IPS-18a (cell line): ENCODE results near the gene TMEM256.

ENCODE experiments used
- H3K27ac ChIP-seq: one replicate; pipeline ENCODE4 v1.5.1; 2013; ENCODE audit warnings: low read length
- H3K27me3 ChIP-seq: one replicate; pipeline ENCODE4 v1.6.1; 2013; ENCODE audit warnings: mild to moderate bottlenecking, low read length; ENCODE audit not compliant: control insufficient read depth, insufficient read depth
- H3K36me3 ChIP-seq: one replicate; pipeline ENCODE4 v1.6.1; 2013; ENCODE audit warnings: low read depth, low read length; ENCODE audit not compliant: control insufficient read depth
- H3K4me1 ChIP-seq: one replicate; pipeline ENCODE4 v1.6.1; 2013; ENCODE audit warnings: low read depth, low read length; ENCODE audit not compliant: control insufficient read depth
- H3K4me3 ChIP-seq: one replicate; pipeline ENCODE4 v1.5.1; 2013; ENCODE audit warnings: low read length
- H3K9ac ChIP-seq: one replicate; pipeline ENCODE4 v1.6.1; 2013; ENCODE audit warnings: mild to moderate bottlenecking, low read length, moderate library complexity
- H3K9me3 ChIP-seq: one replicate; pipeline ENCODE4 v1.6.1; 2013; ENCODE audit warnings: low read depth, low read length; ENCODE audit not compliant: control insufficient read depth

The TMEM256 gene

DNA sequence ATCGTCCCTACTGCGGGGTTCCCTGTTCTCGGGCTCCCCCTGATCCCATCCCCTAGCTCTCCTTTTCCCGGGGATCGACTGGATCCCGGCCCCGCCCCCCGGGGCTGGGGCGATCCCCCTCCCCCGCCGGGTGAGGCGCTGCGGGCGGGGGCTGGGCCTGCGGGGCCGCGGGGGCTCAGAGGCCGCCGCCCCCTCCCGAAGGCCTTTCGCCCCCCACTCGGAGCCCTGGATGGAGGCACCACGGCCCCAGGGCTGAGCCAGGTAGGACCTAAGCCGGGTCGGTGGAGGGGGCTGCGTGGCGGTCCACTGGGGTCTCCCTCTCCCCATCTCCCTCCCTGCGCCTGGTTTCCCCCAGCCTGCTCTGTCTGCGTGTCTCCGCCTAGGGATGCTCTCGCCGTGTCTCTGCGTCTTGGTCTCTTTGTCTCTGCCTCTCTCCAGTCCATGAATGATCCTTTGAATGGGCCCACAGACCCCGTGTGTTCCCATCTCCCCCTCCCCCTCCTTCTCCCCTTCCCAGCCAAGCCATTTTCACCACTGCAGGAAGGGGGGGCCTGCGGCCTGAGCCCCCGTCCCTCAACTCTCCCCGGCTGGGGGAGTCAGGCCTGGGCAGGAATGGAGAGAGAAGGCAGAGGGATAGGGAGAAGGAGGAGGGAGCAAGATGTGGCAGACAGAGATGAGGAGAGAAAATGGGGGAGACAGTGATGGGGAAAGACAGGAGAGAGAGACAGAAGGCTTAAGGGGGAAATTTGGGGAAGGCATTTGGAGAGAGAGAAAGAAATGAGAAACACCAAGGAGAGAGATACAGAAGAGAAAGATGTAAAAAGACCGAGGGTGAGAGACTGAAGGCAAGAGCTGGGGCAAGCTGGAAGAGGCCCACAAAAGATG is 1.7 kb upstream of the TMEM256 start:
- Histone ChIP-seq H3K9ac (peak overlapping the region; percentile 47), H3K36me3 (peaks cover 19% of the 10 kb centered on the region), H3K9me3 (no peaks in the 10 kb centered on the region), H3K27ac (no peak overlapping the region), H3K4me3 (peak overlapping the region; percentile 87), H3K27me3 (no peaks in the 10 kb centered on the region), H3K4me1 (peaks cover 23% of the 10 kb centered on the region)

DNA sequence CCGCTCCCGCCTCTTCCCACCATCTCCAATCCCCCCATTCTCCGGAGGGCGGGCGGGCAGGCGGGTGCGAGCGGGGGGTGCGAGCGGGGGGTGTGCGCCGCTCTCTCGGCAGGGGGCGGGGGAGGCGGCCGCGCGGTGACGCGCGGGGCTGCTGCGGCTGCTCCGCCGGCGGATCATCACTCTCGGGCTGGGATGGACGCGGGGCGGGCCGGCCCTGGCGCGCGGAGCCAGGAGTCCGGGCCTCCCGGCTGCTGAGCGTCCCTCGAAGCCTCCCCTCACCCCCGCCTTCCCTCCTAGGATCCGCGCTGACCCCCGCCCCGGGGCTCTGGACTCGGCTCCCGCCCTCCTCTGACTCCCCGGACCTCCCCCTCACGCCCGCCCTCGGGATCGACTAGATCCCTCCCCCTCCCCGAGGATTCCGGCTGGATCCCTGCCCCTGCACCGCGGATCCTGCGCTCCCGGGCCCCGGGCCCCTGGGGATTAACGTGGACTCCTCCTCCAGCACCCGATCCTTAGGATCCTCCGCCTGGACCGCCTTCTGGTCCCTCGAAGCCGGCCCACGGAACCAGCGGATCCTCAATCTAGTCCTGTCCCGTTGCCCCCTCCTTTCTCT is 946 bp upstream of the TMEM256 start:
- H3K9ac ChIP-seq = peak overlapping the region; percentile 47

DNA sequence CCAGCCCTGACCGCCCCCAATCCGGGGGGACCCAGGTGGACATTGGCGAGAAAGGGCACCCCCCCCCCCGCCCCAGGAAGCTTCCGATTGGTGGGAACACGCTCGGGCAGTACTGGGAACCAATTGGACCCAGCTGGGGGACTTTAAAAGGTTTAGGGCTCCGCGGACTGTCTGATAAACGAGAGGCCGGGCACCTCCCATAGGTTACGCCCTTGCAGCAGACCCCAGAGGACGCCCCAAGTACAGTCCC is 245 bp downstream of the TMEM256 start:
- Histone ChIP-seq H3K9me3 (no peaks in the 10 kb centered on the region), H3K36me3 (no peaks in the 10 kb centered on the region), H3K4me1 (peaks cover 23% of the 10 kb centered on the region), H3K9ac (peak overlapping the region; percentile 72), H3K27me3 (no peaks in the 10 kb centered on the region), H3K4me3 (peak overlapping the region; percentile 88), H3K27ac (peak overlapping the region; percentile 43)

More for the DNA sequence above, 946 bp upstream of the TMEM256 start:
- no peaks in the 10 kb centered on the region for H3K9me3 ChIP-seq
- no peak overlapping the region for H3K27ac ChIP-seq
- H3K4me3 ChIP-seq = peak overlapping the region; percentile 87
- H3K36me3 ChIP-seq = peaks cover 12% of the 10 kb centered on the region
- no peaks in the 10 kb centered on the region for H3K27me3 ChIP-seq
- peaks cover 23% of the 10 kb centered on the region for H3K4me1 ChIP-seq

DNA sequence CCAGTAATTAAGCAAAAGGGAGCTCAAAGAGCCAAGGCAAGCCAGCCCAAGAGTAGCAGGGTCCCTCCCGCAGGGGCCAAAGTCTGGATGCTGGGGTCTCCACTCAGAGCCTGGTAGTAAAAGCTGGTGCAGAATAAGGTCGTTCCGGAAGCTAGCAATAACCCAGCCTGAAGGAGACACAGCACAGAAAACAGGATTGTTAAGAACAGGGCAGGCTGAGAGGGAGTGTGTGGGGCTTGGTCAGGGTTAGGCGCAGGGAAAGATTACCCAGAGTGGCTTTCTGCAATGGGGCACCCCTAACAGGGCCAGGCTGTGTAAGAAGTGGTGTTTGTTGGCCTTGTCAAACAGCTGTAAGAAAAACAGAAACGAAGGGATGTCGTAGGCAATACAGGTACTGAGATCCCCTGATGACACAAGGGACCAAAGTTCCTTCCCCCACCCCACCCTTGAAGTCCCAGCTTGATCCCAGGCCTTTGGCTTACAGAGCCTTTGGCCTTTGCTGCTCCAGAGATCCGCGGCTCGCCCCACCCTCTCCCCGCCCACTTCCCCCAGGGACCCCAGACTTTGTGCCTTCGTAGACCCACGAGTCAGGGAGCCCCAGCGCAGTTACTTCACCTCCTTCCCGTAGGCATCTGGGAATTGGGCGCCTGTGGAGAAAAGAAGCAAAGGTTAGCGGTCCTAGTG is 712 bp downstream of the TMEM256 start:
- H3K27ac ChIP-seq = no peak overlapping the region

GRCh38 chr17:7398612-7399011 is 5.3 kb downstream of the TMEM256 start:
- no peaks in the 10 kb centered on the region for H3K9me3 ChIP-seq
- no peak overlapping the region for H3K9ac ChIP-seq
- no peak overlapping the region for H3K4me3 ChIP-seq
- no peak overlapping the region for H3K27ac ChIP-seq
- no peaks in the 10 kb centered on the region for H3K36me3 ChIP-seq
- H3K27me3 ChIP-seq = no peaks in the 10 kb centered on the region
- peaks cover 7% of the 10 kb centered on the region for H3K4me1 ChIP-seq

More for the DNA sequence above, 712 bp downstream of the TMEM256 start:
- H3K9ac ChIP-seq = peak overlapping the region; percentile 72
- H3K27me3 ChIP-seq = no peaks in the 10 kb centered on the region
- no peaks in the 10 kb centered on the region for H3K9me3 ChIP-seq
- no peaks in the 10 kb centered on the region for H3K36me3 ChIP-seq
- peaks cover 23% of the 10 kb centered on the region for H3K4me1 ChIP-seq
- H3K4me3 ChIP-seq = peak overlapping the region; percentile 88

DNA sequence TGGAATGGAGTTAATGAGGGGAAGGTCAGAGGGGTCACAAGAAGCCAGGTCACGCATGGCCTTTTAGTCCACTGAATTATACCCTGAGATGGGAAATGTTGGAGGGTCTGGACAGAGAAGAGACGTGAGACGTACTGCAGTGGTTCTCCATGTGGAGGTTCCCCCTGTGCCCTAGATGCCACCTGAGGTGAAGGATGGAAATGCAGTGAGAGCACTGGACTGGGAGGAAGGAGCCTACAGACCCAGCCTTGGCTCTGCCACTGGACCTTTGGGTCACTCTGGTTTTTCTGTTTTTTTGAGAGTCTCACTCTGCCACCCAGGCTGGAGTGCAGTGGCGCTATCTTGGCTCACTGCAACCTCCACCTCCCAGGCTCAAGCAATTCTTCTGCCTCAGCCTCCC is 7.8 kb downstream of the TMEM256 start:
- no peak overlapping the region for H3K9ac ChIP-seq

DNA sequence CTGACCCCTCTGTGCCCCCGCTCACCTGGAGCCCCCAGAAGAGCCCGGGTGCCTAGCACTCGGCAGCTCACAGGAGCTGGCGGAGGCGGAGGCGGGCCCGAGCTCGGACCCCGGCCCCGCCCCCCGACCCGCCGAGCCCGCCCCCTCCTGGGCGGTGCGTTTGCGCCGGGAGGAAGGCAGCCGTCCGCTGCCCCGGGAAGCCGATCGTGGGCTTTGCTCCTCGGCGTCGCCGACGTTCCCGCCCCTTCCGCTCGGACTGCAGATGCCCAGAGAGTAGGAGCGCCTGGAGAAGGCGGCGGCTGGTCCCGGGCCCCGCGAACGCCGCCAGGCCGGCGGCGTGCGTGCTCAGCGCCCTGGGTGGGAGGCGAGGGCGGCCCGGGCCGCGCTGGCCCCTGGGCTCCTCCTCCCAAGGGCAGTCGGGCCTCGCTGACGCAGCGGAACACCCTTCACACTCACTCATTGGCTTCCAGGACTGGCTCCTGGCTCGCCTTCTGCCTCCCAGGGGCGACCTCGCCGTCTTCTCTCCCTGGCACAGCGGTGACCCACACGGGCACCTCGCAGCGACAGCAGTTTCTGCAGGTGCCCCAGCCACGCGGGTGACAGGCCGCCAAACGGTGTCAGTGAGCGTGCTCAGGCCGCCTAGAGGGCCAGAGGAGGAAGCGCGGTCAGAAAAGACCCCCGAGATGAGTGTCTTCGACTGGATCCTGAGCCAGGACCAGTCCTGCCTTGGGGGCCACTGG is 9.3 kb downstream of the TMEM256 start, which contains the start of gene PLSCR3:
Gene PLSCR3 (minus strand): TSS at position 74 of the 740 bp plus-strand sequence. CDS start 415 bp downstream, outside the sequence.
- H3K36me3 ChIP-seq = peaks cover 6% of the 10 kb centered on the region
- no peak within 1 kb of the TSS for H3K27ac ChIP-seq

More for the DNA sequence above, 7.8 kb downstream of the TMEM256 start:
- peaks cover 3% of the 10 kb centered on the region for H3K36me3 ChIP-seq
- no peak overlapping the region for H3K27ac ChIP-seq
- H3K4me1 ChIP-seq = no peaks in the 10 kb centered on the region
- H3K9me3 ChIP-seq = no peaks in the 10 kb centered on the region
- H3K4me3 ChIP-seq = no peak overlapping the region
- no peaks in the 10 kb centered on the region for H3K27me3 ChIP-seq

DNA sequence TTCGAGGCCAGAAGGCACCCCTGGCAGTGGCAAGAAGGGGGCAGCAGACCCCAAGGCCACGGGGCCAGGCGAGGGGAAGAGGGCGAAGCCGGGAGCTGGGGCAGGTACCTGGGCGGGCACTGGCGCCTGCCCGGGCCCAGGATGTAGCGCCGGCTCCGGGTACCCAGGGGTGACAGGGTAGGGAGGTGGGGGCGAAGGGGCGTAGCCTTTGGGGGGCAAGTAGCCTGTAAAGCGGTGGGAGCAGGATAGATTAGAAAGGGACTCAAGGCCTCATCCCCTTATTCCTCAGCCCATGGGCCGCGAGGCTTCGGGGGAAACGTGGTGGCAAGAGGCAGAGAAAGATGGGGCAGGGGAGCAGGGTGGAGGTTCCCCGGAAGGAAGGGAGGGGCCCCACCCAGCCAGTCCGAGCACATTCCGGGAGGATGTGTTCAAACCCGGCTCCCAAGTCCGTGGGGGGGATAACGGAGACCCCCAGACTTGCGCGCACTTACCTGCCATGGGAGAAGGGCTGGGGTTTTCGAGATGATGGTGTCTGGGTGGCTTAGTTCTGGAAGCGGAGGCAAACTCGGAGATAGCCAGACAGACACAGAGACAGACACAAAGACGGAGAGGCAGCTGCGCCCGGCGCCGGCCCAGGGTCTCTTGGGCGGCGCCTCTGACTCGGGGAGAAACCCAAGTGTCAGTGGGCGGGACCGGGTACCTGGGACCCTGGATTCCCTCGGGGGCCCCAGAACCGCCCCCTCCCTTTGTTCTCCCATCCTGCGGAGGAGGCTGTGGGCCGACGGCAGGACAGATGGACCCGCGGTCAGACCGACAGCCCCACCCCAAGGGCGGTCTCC is 10.1 kb downstream of the TMEM256 start:
- Histone ChIP-seq H3K4me3 (peak overlapping the region; percentile 85), H3K4me1 (no peaks in the 10 kb centered on the region), H3K9me3 (no peaks in the 10 kb centered on the region), H3K27ac (no peak overlapping the region), H3K36me3 (peaks cover 13% of the 10 kb centered on the region), H3K9ac (peak overlapping the region; percentile 61), H3K27me3 (no peaks in the 10 kb centered on the region)

More for the DNA sequence above, 9.3 kb downstream of the TMEM256 start, which contains the start of gene PLSCR3:
- peak within 1 kb of the TSS; percentile 85 for H3K4me3 ChIP-seq
- H3K27me3 ChIP-seq = no peaks in the 10 kb centered on the region
- H3K9me3 ChIP-seq = no peaks in the 10 kb centered on the region
- no peaks in the 10 kb centered on the region for H3K4me1 ChIP-seq
- peak within 1 kb of the TSS; percentile 61 for H3K9ac ChIP-seq

DNA sequence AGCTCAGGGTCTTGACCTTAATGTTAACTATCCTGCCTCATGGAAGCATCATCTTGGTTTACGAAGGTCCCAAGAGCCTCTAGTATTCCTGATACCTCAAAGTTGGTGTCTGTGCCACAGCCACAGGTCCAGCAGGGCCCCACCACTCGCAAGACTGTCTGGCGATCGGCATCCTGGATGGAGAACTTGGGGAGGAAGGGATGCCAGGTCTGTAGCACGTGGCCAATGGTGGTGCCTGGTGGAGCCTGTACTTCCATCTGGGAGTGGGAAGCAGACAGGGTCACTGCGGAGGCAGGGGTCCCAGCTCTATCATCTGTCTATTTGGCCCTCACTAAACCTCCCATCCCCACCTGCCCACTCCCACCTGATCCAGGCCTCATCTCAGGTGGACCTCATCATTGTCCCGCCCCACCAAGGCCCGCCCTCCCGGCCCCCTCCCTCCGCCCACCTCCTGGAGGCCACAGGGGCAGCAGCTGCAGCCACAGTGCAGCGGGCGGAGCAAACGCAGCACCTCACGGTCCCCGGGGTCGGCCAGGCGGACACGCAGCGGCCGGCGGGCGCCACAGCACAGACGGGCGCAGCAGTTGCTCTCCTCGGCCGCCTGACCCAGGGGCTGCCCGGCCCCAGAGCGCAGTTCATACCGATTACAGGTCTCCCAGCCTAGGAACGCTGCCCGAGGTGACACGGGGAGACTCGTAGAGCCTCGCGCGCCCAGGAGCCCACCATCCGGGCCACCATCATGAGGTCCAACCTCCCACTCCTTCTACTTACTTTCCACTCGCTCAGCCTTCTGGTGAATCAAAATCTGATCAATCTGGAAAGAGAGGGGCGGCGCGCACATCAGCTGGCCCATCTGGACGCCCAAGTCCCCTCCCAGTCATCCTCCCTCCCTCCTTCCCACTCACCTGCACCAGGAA is 10.9 kb downstream of the TMEM256 start:
- Histone ChIP-seq H3K36me3 (peaks cover 13% of the 10 kb centered on the region), H3K4me3 (peak overlapping the region; percentile 85), H3K4me1 (no peaks in the 10 kb centered on the region), H3K27ac (no peak overlapping the region), H3K27me3 (no peaks in the 10 kb centered on the region), H3K9ac (peak overlapping the region; percentile 61), H3K9me3 (no peaks in the 10 kb centered on the region)

- Histone ChIP-seq H3K36me3 (peaks cover 13% of the 10 kb centered on the region), H3K4me3 (no peak overlapping the region), H3K27me3 (no peaks in the 10 kb centered on the region), H3K9ac (no peak overlapping the region), H3K27ac (no peak overlapping the region), H3K9me3 (no peaks in the 10 kb centered on the region), H3K4me1 (no peaks in the 10 kb centered on the region)
These were observed 12.6 kb downstream of the TMEM256 start for GRCh38 chr17:7391307-7391706.
